ENCODE measurements around the gene ZNF280A. TPM values are rescaled to one million over a fixed set of nuclear protein-coding genes. Genes with fewer than 3 reads are reported as not detected.

The ZNF280A gene
- total RNA-seq, 1 experiment from 2014 or later, result 0.22 TPM

- Mint-ChIP-seq H3K27ac (no peak overlapping the region), H3K36me3 (peaks cover 4% of the 10 kb centered on the region), H3K4me3 (no peak overlapping the region), H3K9me3 (peaks cover 12% of the 10 kb centered on the region), H3K4me1 (no peaks in the 10 kb centered on the region), H3K27me3 (ENCODE audit: low read depth) (peaks cover 79% of the 10 kb centered on the region)
- no peak for TF ChIP-seq ZNF396 (CRISPR knock-in tag; IDR thresholded peaks at IDR 0.05; ENCODE audit: borderline replicate concordance)
- no peak for ATAC-seq
- ChIA-PET POLR2A (no interaction called here), CTCF (no interaction called here)
- DNase-seq (ENCODE audit: low spot score), result no peak
Measured at GRCh38 chr22:22556995-22557925, 37.2 kb upstream of the ZNF280A start.

- POLR2A ChIA-PET, result no interaction called here
- CTCF ChIA-PET, result no interaction called here
- H3K27me3 Mint-ChIP-seq (ENCODE audit: low read depth), result peaks cover 76% of the 10 kb centered on the region
- no peak for ATAC-seq
- H3K9me3 Mint-ChIP-seq, result peaks cover 12% of the 10 kb centered on the region
- no peak for DNase-seq (ENCODE audit: low spot score)
- H3K27ac Mint-ChIP-seq, result no peak overlapping the region
- no peak overlapping the region for H3K4me3 Mint-ChIP-seq
- H3K36me3 Mint-ChIP-seq, result peaks cover 4% of the 10 kb centered on the region
- TF ChIP-seq ZNF416 (CRISPR knock-in tag; IDR thresholded peaks at IDR 0.05) (no peak), ZNF317 (CRISPR knock-in tag; IDR thresholded peaks at IDR 0.05; ENCODE audit: borderline replicate concordance, low read depth) (no peak)
- TF ChIP-seq, protein P1, sequence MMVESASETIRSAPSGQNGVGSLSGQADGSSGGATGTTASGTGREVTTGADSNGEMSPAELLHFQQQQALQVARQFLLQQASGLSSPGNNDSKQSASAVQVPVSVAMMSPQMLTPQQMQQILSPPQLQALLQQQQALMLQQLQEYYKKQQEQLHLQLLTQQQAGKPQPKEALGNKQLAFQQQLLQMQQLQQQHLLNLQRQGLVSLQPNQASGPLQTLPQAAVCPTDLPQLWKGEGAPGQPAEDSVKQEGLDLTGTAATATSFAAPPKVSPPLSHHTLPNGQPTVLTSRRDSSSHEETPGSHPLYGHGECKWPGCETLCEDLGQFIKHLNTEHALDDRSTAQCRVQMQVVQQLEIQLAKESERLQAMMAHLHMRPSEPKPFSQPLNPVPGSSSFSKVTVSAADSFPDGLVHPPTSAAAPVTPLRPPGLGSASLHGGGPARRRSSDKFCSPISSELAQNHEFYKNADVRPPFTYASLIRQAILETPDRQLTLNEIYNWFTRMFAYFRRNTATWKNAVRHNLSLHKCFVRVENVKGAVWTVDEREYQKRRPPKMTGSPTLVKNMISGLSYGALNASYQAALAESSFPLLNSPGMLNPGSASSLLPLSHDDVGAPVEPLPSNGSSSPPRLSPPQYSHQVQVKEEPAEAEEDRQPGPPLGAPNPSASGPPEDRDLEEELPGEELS (CRISPR knock-in tag; IDR thresholded peaks at IDR 0.05), result no peak
- no peaks in the 10 kb centered on the region for H3K4me1 Mint-ChIP-seq
Measured at GRCh38 chr22:22556578-22556977, 36.5 kb upstream of the ZNF280A start.

- POLR2A ChIA-PET, result no interaction called here
Measured at GRCh38 chr22:22555596-22555995, 35.5 kb upstream of the ZNF280A start.

More at GRCh38 chr22:22555596-22555995, 35.5 kb upstream of the ZNF280A start:
- TF ChIP-seq, protein P2, sequence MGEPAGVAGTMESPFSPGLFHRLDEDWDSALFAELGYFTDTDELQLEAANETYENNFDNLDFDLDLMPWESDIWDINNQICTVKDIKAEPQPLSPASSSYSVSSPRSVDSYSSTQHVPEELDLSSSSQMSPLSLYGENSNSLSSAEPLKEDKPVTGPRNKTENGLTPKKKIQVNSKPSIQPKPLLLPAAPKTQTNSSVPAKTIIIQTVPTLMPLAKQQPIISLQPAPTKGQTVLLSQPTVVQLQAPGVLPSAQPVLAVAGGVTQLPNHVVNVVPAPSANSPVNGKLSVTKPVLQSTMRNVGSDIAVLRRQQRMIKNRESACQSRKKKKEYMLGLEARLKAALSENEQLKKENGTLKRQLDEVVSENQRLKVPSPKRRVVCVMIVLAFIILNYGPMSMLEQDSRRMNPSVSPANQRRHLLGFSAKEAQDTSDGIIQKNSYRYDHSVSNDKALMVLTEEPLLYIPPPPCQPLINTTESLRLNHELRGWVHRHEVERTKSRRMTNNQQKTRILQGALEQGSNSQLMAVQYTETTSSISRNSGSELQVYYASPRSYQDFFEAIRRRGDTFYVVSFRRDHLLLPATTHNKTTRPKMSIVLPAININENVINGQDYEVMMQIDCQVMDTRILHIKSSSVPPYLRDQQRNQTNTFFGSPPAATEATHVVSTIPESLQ (CRISPR knock-in tag; IDR thresholded peaks at IDR 0.05), result no peak
- TF ChIP-seq ZBTB21 (CRISPR knock-in tag; IDR thresholded peaks at IDR 0.05; ENCODE audit: borderline replicate concordance) (no peak), ZNF423 (CRISPR knock-in tag; IDR thresholded peaks at IDR 0.05) (no peak), MYBL2 (CRISPR knock-in tag; IDR thresholded peaks at IDR 0.05) (no peak), NR1H2 (CRISPR knock-in tag; IDR thresholded peaks at IDR 0.05) (no peak), ZNF512 (CRISPR knock-in tag; IDR thresholded peaks at IDR 0.05; ENCODE audit: borderline replicate concordance) (no peak)
- TF ChIP-seq, protein P3, sequence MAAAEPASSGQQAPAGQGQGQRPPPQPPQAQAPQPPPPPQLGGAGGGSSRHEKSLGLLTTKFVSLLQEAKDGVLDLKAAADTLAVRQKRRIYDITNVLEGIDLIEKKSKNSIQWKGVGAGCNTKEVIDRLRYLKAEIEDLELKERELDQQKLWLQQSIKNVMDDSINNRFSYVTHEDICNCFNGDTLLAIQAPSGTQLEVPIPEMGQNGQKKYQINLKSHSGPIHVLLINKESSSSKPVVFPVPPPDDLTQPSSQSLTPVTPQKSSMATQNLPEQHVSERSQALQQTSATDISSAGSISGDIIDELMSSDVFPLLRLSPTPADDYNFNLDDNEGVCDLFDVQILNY (CRISPR knock-in tag; IDR thresholded peaks at IDR 0.05), result no peak
- CTCF ChIA-PET, result interaction anchor here (1.0 to 1.5 kb wide), 2 partner anchors 21 to 133 kb away, joined by 3 to 4 read pairs; no protein-coding TSS in a partner anchor
- no peaks in the 10 kb centered on the region for H3K4me1 Mint-ChIP-seq
- peaks cover 4% of the 10 kb centered on the region for H3K36me3 Mint-ChIP-seq
- H3K4me3 Mint-ChIP-seq, result no peak overlapping the region
- ATAC-seq (no peak), DNase-seq (ENCODE audit: low spot score) (no peak)
- peaks cover 82% of the 10 kb centered on the region for H3K27me3 Mint-ChIP-seq (ENCODE audit: low read depth)
- peaks cover 12% of the 10 kb centered on the region for H3K9me3 Mint-ChIP-seq
- no peak overlapping the region for H3K27ac Mint-ChIP-seq
